HG02884 (cell line): ENCODE measurements around the gene CDH4.

Experiments
- ATAC-seq: cut with Tn5 transposase; IDR thresholded peaks from one replicate; pipeline ENCODE4 v1.9.1; 2021; ENCODE audit warnings: mild to moderate bottlenecking, moderate library complexity; ENCODE audit not compliant: unreplicated experiment

CDH4 gene

GRCh38 chr20:61767761-61768494, 515.9 kb downstream of the CDH4 start:
- no peak for ATAC-seq

GRCh38 chr20:61768571-61769285, 516.7 kb downstream of the CDH4 start:
- ATAC-seq, result no peak

GRCh38 chr20:61769286-61769832, 517.3 kb downstream of the CDH4 start:
- no peak for ATAC-seq

GRCh38 chr20:61770113-61770585, 518.1 kb downstream of the CDH4 start:
- no peak for ATAC-seq

- ATAC-seq, result no peak
Observed at GRCh38 chr20:61771805-61772350, 519.8 kb downstream of the CDH4 start.

GRCh38 chr20:61772828-61773631, 521.0 kb downstream of the CDH4 start:
- ATAC-seq, result no peak

GRCh38 chr20:61773926-61774587, 522.0 kb downstream of the CDH4 start:
- ATAC-seq, result no peak

GRCh38 chr20:61775423-61775822, 523.4 kb downstream of the CDH4 start:
- ATAC-seq, result no peak

GRCh38 chr20:61776491-61777075, 524.5 kb downstream of the CDH4 start:
- no peak for ATAC-seq

- no peak for ATAC-seq
Observed at GRCh38 chr20:61777773-61778494, 525.9 kb downstream of the CDH4 start.

GRCh38 chr20:61778495-61778863, 526.4 kb downstream of the CDH4 start:
- ATAC-seq, result no peak

- no peak for ATAC-seq
Observed at GRCh38 chr20:61779176-61779965, 527.3 kb downstream of the CDH4 start.

GRCh38 chr20:61780066-61780465, 528.0 kb downstream of the CDH4 start:
- no peak for ATAC-seq

- ATAC-seq, result no peak
Observed at GRCh38 chr20:61784801-61785566, 532.9 kb downstream of the CDH4 start.

- no peak for ATAC-seq
Observed at GRCh38 chr20:61785567-61785816, 533.4 kb downstream of the CDH4 start.

- no peak for ATAC-seq
Observed at GRCh38 chr20:61786230-61786629, 534.2 kb downstream of the CDH4 start.

GRCh38 chr20:61788343-61788742, 536.3 kb downstream of the CDH4 start:
- ATAC-seq, result no peak

- ATAC-seq, result no peak
Observed at GRCh38 chr20:61789329-61789728, 537.3 kb downstream of the CDH4 start.
